HepG2 (cell line): ENCODE results near the gene PAQR7. TPM values are rescaled to one million over a fixed set of nuclear protein-coding genes. Genes with fewer than 3 reads are reported as not detected.

Experiments used
- ATAC-seq: fragments of 200-7000 bp; cut with Tn5 transposase; 3 replicates; pipeline ENCODE4 v1.9.1; 2020; ENCODE audit warnings: mild to moderate bottlenecking, moderate library complexity
- BruUV-seq: library from RNA; stranded (reverse); fragments of 400-500 nt; replicated peaks from 2 replicates; lab custom pipeline; 2021; lab: Mats Ljungman, UMichigan
- CTCF ChIA-PET: fragments of 300-600 bp; formaldehyde crosslinking; extraction: SDS; loops from one replicate; lab custom pipeline; 2021; ENCODE audit warnings: low total read pairs, inconsistent platforms, low intra/inter-chr PET ratio; lab: Yijun Ruan, JAX
- POLR2A ChIA-PET: fragments of 350-600 bp; sonication (Branson Sonifier 250); formaldehyde crosslinking; loops from one replicate; lab custom pipeline; 2020; ENCODE audit warnings: antibody characterized with exemption, inconsistent platforms; lab: Yijun Ruan, JAX
- DNase-seq: peaks from one replicate; pipeline ENCODE4 v3.0.0-alpha.2; 2015; ENCODE audit warnings: low spot score
- FAIRE-seq: peaks from 3 replicates; lab custom pipeline; 2011; peaks lifted over from hg19 to GRCh38; lab: Jason Lieb, UNC
- H2AFZ ChIP-seq: one replicate; pipeline ENCODE4 v1.6.1; 2011; ENCODE audit warnings: low read length, inconsistent platforms
- H3K27ac ChIP-seq: fragments of 300-600 bp; 3 replicates; pipeline ENCODE4 v1.8.0; 2011; ENCODE audit warnings: mixed run types, mild to moderate bottlenecking, mixed read lengths, low read length, inconsistent platforms; ENCODE audit not compliant: insufficient read depth; ENCODE audit errors: extremely low read length
- H3K27me3 ChIP-seq, 2 experiments: fragments of 200-600 bp in 1 of 2; 2 replicates in 1 of 2; 3 replicates in 1 of 2; pipeline versions ENCODE4 v1.6.0 to v1.8.0; 2011; ENCODE audit warnings: low read length in 2 of 2, mild to moderate bottlenecking in 2 of 2, moderate library complexity in 2 of 2, inconsistent platforms in 1 of 2; ENCODE audit not compliant: insufficient read depth in 2 of 2, control insufficient read depth in 1 of 2
- H3K36me3 ChIP-seq, 2 experiments: fragments of 200-600 bp in 1 of 2; replicated peaks in 1 of 2; 2 replicates in 1 of 2; 3 replicates in 1 of 2; pipeline versions ENCODE4 v1.5.1 to v1.8.0; 2011; ENCODE audit warnings: low read length in 2 of 2, inconsistent platforms in 1 of 2; ENCODE audit not compliant: insufficient read depth in 2 of 2, control insufficient read depth in 1 of 2
- H3K4me1 ChIP-seq: 2 replicates; pipeline ENCODE4 v1.5.1; 2012; ENCODE audit warnings: low read length, inconsistent platforms; ENCODE audit not compliant: insufficient read depth
- H3K4me2 ChIP-seq: 2 replicates; pipeline ENCODE4 v1.6.0; 2011; ENCODE audit warnings: low read depth, low read length, inconsistent platforms
- H3K4me3 ChIP-seq, 3 experiments: fragments of 200-600 bp in 1 of 3; sonication (generic), shearing (Covaris generic) in 1 of 3; replicated peaks in 1 of 3; 2 replicates each; pipeline ENCODE4 v1.5.1; 2011 to 2016; ENCODE audit warnings: low read length in 3 of 3, inconsistent platforms in 2 of 3, low read depth in 2 of 3, mild to moderate bottlenecking in 2 of 3, control low read depth in 1 of 3, mixed read lengths in 1 of 3; ENCODE audit not compliant: insufficient read depth in 1 of 3
- H3K79me2 ChIP-seq: one replicate; pipeline ENCODE4 v1.6.1; 2011; ENCODE audit warnings: low read length, inconsistent platforms; ENCODE audit not compliant: insufficient read depth
- H3K9ac ChIP-seq: 2 replicates; pipeline ENCODE4 v1.6.0; 2011; ENCODE audit warnings: mild to moderate bottlenecking, low read depth, low read length, inconsistent platforms; ENCODE audit not compliant: insufficient read depth
- H3K9me3 ChIP-seq: 2 replicates; pipeline ENCODE4 v1.5.1; 2012; ENCODE audit warnings: mild to moderate bottlenecking, low read length
- H4K20me1 ChIP-seq: 2 replicates; pipeline ENCODE4 v1.6.0; 2011; ENCODE audit warnings: inconsistent platforms, mild to moderate bottlenecking, low read length, moderate library complexity; ENCODE audit not compliant: insufficient read depth
- GATA4 ChIP-seq: sonication (generic); IDR thresholded peaks from 2 replicates; pipeline ENCODE4 v1.6.1; 2016; ENCODE audit warnings: antibody characterized with exemption, low read depth, borderline replicate concordance
- HMGXB4 ChIP-seq, 2 experiments: sonication (generic) in 1 of 2; formaldehyde crosslinking in 1 of 2; IDR thresholded peaks; 2 replicates each; pipeline versions ENCODE4 v1.4.0 to v1.6.1; 2018 to 2020; ENCODE audit warnings: missing genetic modification reagents in 2 of 2, borderline replicate concordance in 1 of 2, low read depth in 1 of 2, mild to moderate bottlenecking in 1 of 2, missing biosample characterization in 1 of 2
- IRF2 ChIP-seq: IDR thresholded peaks from 2 replicates; pipeline ENCODE4 v1.6.1; 2018; ENCODE audit warnings: missing genetic modification reagents, missing compliant biosample characterization
- MIER3 ChIP-seq: IDR thresholded peaks from 2 replicates; pipeline ENCODE4 v1.6.1; 2016; ENCODE audit warnings: missing compliant biosample characterization, borderline replicate concordance
- MTA3 ChIP-seq: sonication (generic); formaldehyde crosslinking; IDR thresholded peaks from 2 replicates; pipeline ENCODE4 v1.4.0; 2020; ENCODE audit warnings: missing genetic modification reagents
- MXD4 ChIP-seq: IDR thresholded peaks from 2 replicates; pipeline ENCODE4 v1.6.1; 2016; ENCODE audit warnings: mild to moderate bottlenecking, missing biosample characterization, missing genetic modification reagents
- NCOA1 ChIP-seq: sonication (generic); formaldehyde crosslinking; IDR thresholded peaks from 2 replicates; pipeline ENCODE4 v1.9.0; 2021; ENCODE audit warnings: missing genetic modification reagents
- NFYC ChIP-seq: IDR thresholded peaks from 2 replicates; pipeline ENCODE4 v1.6.1; 2016; ENCODE audit warnings: missing genetic modification reagents, missing compliant biosample characterization
- PCBP1 ChIP-seq: fragments of 200-400 bp; formaldehyde crosslinking; IDR thresholded peaks from 2 replicates; pipeline ENCODE4 v1.6.1; 2017; ENCODE audit warnings: mild to moderate bottlenecking, low read depth, low read length, borderline replicate concordance
- SP140L ChIP-seq: sonication (generic); formaldehyde crosslinking; IDR thresholded peaks from 2 replicates; pipeline ENCODE4 v1.4.0; 2020; ENCODE audit warnings: missing genetic modification reagents, borderline replicate concordance
- SP5 ChIP-seq: IDR thresholded peaks from 2 replicates; pipeline ENCODE4 v1.6.1; 2016; ENCODE audit warnings: low read depth, borderline replicate concordance
- TBP ChIP-seq: sonication (generic); formaldehyde crosslinking; IDR thresholded peaks from 2 replicates; pipeline ENCODE4 v1.5.0; 2020; ENCODE audit warnings: missing genetic modification reagents
- U2AF1 ChIP-seq: fragments of 200-400 bp; formaldehyde crosslinking; optimal IDR thresholded peaks from 2 replicates; pipeline ENCODE3; 2017; ENCODE audit warnings: mild to moderate bottlenecking, low read depth, low read length
- USF2 ChIP-seq, 2 experiments: sonication (generic) in 1 of 2; formaldehyde crosslinking in 1 of 2; IDR thresholded peaks; 2 replicates each; pipeline versions ENCODE4 v1.5.1 to v1.6.1; 2011 to 2020; ENCODE audit warnings: borderline replicate concordance in 1 of 2, low read depth in 1 of 2, low read length in 1 of 2, mild to moderate bottlenecking in 1 of 2, missing genetic modification reagents in 1 of 2, moderate library complexity in 1 of 2
- ZSCAN31 ChIP-seq: sonication (generic); formaldehyde crosslinking; IDR thresholded peaks from 2 replicates; pipeline ENCODE4 v1.5.0; 2020; ENCODE audit warnings: low read depth, mild to moderate bottlenecking, missing genetic modification reagents
- WGBS: methylation state at CpG from one replicate; pipeline ENCODE4 v1.1.6; 2017; ENCODE audit warnings: low lambda C conversion rate; 5-methylcytosine and 5-hydroxymethylcytosine counted together
- in situ Hi-C: cut with HindIII; loops from 2 replicates; pipeline ENCODE4 v1.10.0; 2017; ENCODE audit warnings: low pct_unique_long_range_greater_than_20kb; ENCODE audit not compliant: extremely low pct_ligation_motif_present
- intact Hi-C: fragments of 100-400 bp; cut with micrococcal nuclease; formaldehyde crosslinking; loops from one replicate; pipeline ENCODE4 v1.10.0; 2022; ENCODE audit not compliant: unreplicated experiment
- polyA plus RNA-seq, 8 experiments: library from polyadenylated mRNA; depleted of rRNA in 3 of 8; stranded (reverse) in 7 of 8; unstranded in 1 of 8; fragments of >200 nt; fragmentation: Illumina TruSeq in 4 of 8; extraction: Trizol in 4 of 8; gene quantifications; 2 replicates each; pipeline versions ENCODE4 v1.2.1 to v1.2.3, GENCODE V29; 2011 to 2016; ENCODE audit warnings: low read depth in 4 of 8, missing spikeins in 1 of 8, mixed read lengths in 1 of 8; ENCODE audit not compliant: insufficient read depth in 1 of 8
- total RNA-seq, 5 experiments: library from RNA; depleted of rRNA; stranded (reverse); fragments of >200 nt; fragmentation: Illumina TruSeq; extraction: Trizol; gene quantifications; 2 replicates each; pipeline ENCODE4 v1.2.3, GENCODE V29; 2016; ENCODE audit warnings: low read depth in 1 of 5
- TF ChIP-seq, protein P1 (sequence below): sonication (generic); formaldehyde crosslinking; IDR thresholded peaks from 2 replicates; pipeline ENCODE4 v1.8.0; 2022; ENCODE audit warnings: mild to moderate bottlenecking, missing genetic modification reagents

Gene PAQR7
- total and polyA plus RNA-seq, 2 of the 13 experiments (the other 11 are each of a cell fraction or from before 2014, with no cell fraction given): 13.2 to 16.6 TPM

GRCh38 chr1:25845664-25846063 lies 29.8 kb downstream of the PAQR7 start:
- DNase-seq (no peak), ATAC-seq (no peak), FAIRE-seq (no peak)
- BruUV-seq: no TSS peak
- 93% methylated on average over 5 of the region's 5 CpGs for WGBS
- POLR2A ChIA-PET: interaction anchor here (1.3 kb wide), 1 partner anchor 30 kb away, joined by 3 read pairs; the partner anchor contains the start of gene PAQR7
- no peak for TF ChIP-seq MTA3
- no peak for TF ChIP-seq GATA4
- TF ChIP-seq NCOA1: no peak
- no peak for TF ChIP-seq PCBP1
- TF ChIP-seq, protein P1, sequence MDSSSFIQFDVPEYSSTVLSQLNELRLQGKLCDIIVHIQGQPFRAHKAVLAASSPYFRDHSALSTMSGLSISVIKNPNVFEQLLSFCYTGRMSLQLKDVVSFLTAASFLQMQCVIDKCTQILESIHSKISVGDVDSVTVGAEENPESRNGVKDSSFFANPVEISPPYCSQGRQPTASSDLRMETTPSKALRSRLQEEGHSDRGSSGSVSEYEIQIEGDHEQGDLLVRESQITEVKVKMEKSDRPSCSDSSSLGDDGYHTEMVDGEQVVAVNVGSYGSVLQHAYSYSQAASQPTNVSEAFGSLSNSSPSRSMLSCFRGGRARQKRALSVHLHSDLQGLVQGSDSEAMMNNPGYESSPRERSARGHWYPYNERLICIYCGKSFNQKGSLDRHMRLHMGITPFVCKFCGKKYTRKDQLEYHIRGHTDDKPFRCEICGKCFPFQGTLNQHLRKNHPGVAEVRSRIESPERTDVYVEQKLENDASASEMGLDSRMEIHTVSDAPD (CRISPR knock-in tag): no peak
- TF ChIP-seq MIER3 (CRISPR knock-in tag): no peak
- no peak for TF ChIP-seq SP140L
- TF ChIP-seq HMGXB4 (CRISPR knock-in tag; IDR thresholded peaks at IDR 0.05; ENCODE audit: borderline replicate concordance in 1 of 2, low read depth in 1 of 2): no peak
- no peak for TF ChIP-seq MXD4 (CRISPR knock-in tag)
- no peak for TF ChIP-seq U2AF1
- no peak for TF ChIP-seq SP5
- TF ChIP-seq TBP (CRISPR knock-in tag): no peak
- TF ChIP-seq ZSCAN31 (CRISPR knock-in tag): no peak
- no peak for TF ChIP-seq NFYC (CRISPR knock-in tag)
- TF ChIP-seq USF2 (IDR thresholded peaks at IDR 0.05; ENCODE audit: low read depth, low read length): no peak
- TF ChIP-seq USF2 (CRISPR knock-in tag; IDR thresholded peaks at IDR 0.05; ENCODE audit: borderline replicate concordance): no peak
- no peak for TF ChIP-seq IRF2 (CRISPR knock-in tag)
- no peaks in the 10 kb centered on the region for H3K9me3 ChIP-seq
- H3K27ac ChIP-seq: no peak overlapping the region
- H2AFZ ChIP-seq: no peak overlapping the region
- H3K79me2 ChIP-seq: peaks cover 57% of the 10 kb centered on the region
- in situ Hi-C loops (no loop called here), intact Hi-C loops (no loop called here)
- no peak overlapping the region for H3K4me2 ChIP-seq
- no peaks in the 10 kb centered on the region for H3K36me3 ChIP-seq
- no peaks in the 10 kb centered on the region for H4K20me1 ChIP-seq
- no peak overlapping the region for H3K9ac ChIP-seq
- H3K4me1 ChIP-seq: peaks cover 7% of the 10 kb centered on the region; the same call in 1 of the 2 replicates
- H3K27me3 ChIP-seq: no peaks in the 10 kb centered on the region
- CTCF ChIA-PET: no interaction called here
- H3K4me3 ChIP-seq: no peak overlapping the region
